ENCODE measurements around the gene CRIP2.

Gene CRIP2

GRCh38 chr14:105498430-105499255 lies 24.0 kb downstream of the CRIP2 start:
- no peak for DNase-seq (ENCODE audit: low read depth)

- DNase-seq (ENCODE audit: low read depth), result no peak
Observed at GRCh38 chr14:105499256-105500035, 24.8 kb downstream of the CRIP2 start.

GRCh38 chr14:105500036-105500725 lies 25.6 kb downstream of the CRIP2 start:
- no peak for DNase-seq (ENCODE audit: low read depth)

- no peak for DNase-seq (ENCODE audit: low read depth)
Observed at GRCh38 chr14:105500726-105501101, 26.1 kb downstream of the CRIP2 start.

- no peak for DNase-seq (ENCODE audit: low read depth)
Observed at GRCh38 chr14:105501504-105502291, 27.1 kb downstream of the CRIP2 start.

GRCh38 chr14:105502446-105503295 lies 28.1 kb downstream of the CRIP2 start:
- no peak for DNase-seq (ENCODE audit: low read depth)

- DNase-seq (ENCODE audit: low read depth), result no peak
Observed at GRCh38 chr14:105503296-105503640, 28.6 kb downstream of the CRIP2 start.

GRCh38 chr14:105503935-105504692 lies 29.5 kb downstream of the CRIP2 start:
- DNase-seq (ENCODE audit: low read depth), result no peak

- no peak for DNase-seq (ENCODE audit: low read depth)
Observed at GRCh38 chr14:105505101-105505500, 30.5 kb downstream of the CRIP2 start.

- no peak for DNase-seq (ENCODE audit: low read depth)
Observed at GRCh38 chr14:105507247-105507646, 32.6 kb downstream of the CRIP2 start.

GRCh38 chr14:105508069-105508468 lies 33.4 kb downstream of the CRIP2 start:
- DNase-seq (ENCODE audit: low read depth), result no peak

- DNase-seq (ENCODE audit: low read depth), result no peak
Observed at GRCh38 chr14:105508601-105509000, 34.0 kb downstream of the CRIP2 start.

GRCh38 chr14:105517096-105517495 lies 42.5 kb downstream of the CRIP2 start:
- DNase-seq (ENCODE audit: low read depth), result no peak

GRCh38 chr14:105519946-105520698 lies 45.5 kb downstream of the CRIP2 start:
- no peak for DNase-seq (ENCODE audit: low read depth)

GRCh38 chr14:105525326-105525725 lies 50.7 kb downstream of the CRIP2 start:
- DNase-seq (ENCODE audit: low read depth), result no peak

GRCh38 chr14:105525861-105526775 lies 51.5 kb downstream of the CRIP2 start, which contains the start of gene TMEM121:
TSS of gene TMEM121 (plus strand) at chr14:105526583. CDS start at chr14:105528835, 2,252 bp downstream.
- DNase-seq (ENCODE audit: low read depth), result peak; percentile 14

- no peak for DNase-seq (ENCODE audit: low read depth)
Observed at GRCh38 chr14:105526776-105527380, 52.3 kb downstream of the CRIP2 start.

GRCh38 chr14:105527381-105527825 lies 52.8 kb downstream of the CRIP2 start:
- no peak for DNase-seq (ENCODE audit: low read depth)
